AG08395 (cell line): ENCODE data around the gene SLC5A5.

Source experiments
- DNase-seq: peaks from one replicate; pipeline ENCODE4 v3.0.0; 2012; ENCODE audit warnings: mixed read lengths, low spot score

Gene SLC5A5

GRCh38 chr19:17871878-17872250, at the start of gene SLC5A5:
TSS of gene SLC5A5 (plus strand) at chr19:17871945. CDS start at chr19:17872320, 375 bp downstream.
- no peak for DNase-seq

DNA sequence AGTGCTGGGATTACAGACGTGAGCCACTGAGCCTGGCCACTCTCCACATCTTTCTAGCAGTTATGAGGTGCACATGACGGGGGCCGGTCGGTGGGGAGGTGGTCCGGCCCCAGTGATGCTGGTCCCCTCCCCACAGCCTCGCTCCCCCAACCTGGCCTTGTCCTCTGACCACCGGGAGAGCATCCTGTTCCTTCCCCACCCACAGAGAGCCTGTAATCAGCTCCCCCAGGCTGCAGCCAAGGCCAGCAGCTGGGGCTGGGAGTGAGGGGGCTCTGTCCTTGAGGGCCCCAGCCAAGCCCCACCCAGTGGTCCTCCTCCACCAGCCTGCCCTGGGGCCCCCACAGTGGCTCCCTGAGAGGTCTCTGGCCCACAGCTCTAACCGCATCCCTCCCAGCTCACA, 47.4 kb upstream of the SLC5A5 start:
- no peak for DNase-seq

GRCh38 chr19:17826508-17827056, 45.2 kb upstream of the SLC5A5 start:
- no peak for DNase-seq

DNA sequence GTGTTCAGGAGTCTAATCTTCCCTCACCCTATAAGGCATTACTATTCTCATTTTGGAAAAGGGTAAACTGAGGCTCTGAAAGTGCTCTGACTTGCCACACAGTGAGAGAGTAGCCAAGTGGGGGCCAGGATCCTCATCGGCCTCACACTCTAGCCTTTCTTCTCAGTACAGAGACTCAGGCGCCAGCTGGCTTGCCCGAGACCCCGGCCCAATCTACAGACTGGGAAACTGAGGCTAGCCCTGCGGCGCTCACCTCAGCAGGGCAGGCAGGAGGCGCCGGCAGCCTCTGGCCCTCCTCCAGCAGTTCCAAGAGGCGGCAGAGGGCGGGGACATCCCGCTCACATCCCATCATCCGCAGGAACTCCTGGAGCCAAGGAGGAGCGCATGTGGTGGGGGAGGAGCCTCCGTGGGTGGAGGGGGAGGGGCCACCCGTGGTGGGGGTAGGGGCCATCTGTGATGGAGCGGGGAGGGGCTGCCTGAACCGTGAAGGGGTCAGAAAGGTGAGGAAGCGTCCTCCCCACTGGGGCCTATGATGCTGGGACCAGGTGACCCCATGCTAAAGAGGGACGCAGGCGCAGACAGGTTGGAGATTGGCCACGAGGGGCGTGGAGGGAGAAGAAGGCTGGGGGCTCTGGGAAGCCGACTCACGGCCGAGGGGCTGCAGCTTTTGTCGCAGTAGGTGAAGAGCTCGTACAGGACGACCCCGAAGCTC, 41.7 kb upstream of the SLC5A5 start:
- peak; percentile 48 for DNase-seq

GRCh38 chr19:17830567-17831418, 41.0 kb upstream of the SLC5A5 start:
- DNase-seq = peak; percentile 70

DNA sequence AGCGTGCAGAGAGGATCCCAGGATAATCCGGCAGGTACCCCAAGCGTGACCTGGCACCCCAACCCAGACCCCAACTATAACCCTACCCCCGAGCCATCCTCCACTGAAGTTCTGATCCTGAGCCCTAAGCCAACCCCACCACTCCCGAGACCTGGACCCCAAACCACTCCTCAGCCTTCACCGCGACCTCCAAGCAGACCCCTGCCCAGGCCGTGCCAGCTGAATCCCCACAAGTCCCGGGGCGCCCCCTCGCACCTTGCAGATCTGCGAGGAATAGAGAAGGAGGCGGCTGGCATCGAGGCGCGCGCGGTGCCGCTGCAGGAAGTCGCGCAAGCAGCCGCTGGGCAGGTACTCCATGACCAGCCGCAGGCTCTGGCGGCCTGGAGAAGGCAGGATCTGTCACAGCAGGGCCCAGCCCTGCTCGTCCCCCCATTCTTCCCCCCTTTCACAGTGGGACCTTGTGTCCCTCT, 40.3 kb upstream of the SLC5A5 start:
- DNase-seq = no peak

GRCh38 chr19:17832443-17833208, 39.1 kb upstream of the SLC5A5 start:
- DNase-seq = no peak

DNA sequence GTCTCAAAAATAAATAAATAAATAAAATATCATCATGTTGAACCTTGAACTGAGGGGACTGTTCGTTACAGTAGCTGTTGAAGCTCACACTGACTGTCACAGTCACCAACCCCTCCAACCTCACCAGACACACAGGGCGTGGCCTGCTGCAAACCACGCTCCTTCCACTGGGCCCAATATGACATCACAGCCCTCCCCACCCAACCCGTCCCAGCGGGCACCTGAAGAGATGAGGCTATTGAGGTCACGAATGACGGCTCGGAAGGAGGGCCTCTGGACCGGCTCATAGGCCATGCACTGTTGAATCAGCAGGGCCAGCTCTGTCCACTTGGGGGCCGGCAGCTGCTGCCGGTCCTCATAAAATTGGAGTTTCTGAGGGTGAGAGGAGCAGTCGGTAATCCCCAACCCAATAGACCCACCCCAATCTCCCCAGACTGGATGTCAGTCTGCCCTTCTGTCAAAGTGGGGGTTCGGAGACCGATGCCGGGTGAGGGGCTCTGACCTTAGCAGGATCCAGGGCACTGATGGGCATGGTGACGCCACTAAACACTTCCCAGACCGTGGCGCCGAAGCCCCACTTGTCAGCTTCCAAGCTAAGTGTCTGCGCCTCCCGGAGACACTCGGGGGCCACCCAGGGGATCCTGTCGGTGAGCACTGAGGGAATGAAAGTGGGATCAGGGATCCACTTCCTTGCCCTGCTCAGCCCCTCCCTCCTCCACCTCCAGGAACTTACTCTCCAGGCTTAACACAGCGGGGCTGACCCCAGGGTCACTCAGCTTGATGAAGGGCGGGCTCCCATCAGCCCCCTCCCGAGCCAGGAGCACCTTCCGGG, 37.2 kb upstream of the SLC5A5 start:
- DNase-seq = no peak

DNA sequence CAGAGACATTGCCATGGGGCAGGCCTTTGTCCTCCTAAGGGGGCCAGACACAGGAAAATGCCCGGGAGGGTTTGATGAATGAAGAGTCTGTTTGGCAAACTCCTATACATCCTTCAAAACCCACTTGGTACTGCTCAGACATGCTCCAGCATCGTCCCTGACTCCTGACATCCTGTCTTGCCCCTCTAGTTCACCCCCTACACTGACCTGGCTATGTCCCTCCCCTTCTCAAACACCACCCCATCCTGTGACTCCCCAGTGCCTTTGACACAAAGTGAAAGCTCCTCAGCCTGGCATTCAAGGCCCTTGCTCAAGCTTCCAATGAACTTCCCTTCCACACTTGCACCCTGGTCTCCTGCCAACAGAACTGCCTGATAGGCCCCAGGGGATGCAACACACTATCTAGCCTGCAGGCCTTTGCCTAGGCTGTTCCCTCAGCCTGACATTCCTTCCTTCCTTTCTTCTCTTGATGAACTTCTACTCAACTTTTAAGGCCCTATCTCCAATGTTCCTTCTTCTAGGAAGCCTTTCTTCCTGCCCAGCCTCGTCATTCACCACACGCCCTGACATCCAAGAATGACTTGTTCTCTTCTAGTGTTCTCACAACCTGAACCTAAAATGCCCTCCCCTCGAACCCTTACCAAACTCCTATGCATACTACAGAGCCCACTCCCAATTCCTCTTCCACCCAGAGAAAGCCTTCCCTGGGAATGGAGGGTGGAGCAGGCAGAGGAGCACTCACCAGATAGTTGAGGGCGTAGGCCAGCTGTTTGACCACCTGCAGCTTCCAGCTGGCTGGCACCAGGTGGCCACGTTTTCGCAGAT, 36.4 kb upstream of the SLC5A5 start:
- DNase-seq = no peak

DNA sequence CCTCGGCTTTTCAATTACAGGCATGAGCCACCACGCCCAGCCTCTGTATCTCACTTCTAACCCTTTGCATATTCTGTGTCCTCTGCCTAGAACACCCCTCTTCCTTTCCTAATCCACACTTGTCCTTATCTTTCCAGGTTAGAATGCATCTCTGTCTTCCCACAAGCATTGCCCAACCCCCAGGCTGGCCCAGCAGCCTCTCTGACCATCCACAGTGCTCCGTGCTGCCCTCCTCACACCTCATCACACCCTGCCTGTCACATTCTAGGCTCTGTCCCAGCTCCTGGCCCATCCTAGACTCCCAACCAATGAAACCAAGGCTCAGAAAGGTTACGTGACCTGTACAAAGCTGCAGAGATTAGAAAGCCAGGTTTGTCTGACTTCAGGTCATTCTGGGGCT, 35.2 kb upstream of the SLC5A5 start:
- DNase-seq = no peak

- no peak for DNase-seq
These were observed 33.8 kb upstream of the SLC5A5 start for GRCh38 chr19:17837972-17838371.

DNA sequence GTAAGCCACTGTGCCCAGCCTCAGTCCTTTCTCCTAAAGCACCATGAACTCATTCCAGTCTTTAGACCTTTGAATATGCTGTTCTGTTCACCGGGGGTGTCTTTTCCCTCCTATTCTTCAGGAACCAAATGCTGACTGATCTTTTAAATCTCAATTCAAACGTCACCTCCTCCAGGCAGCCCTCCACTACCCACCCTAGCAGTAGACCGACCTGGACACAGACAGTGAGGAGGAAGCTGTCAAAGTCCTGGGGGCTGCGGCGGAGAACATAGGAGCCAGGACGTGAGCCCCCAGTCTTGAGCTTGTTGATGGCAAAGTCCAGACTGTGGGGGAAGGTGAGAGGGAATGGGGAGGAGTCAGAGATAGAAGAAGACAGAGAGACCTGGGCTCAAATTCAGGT, 31.7 kb upstream of the SLC5A5 start:
- DNase-seq = no peak

DNA sequence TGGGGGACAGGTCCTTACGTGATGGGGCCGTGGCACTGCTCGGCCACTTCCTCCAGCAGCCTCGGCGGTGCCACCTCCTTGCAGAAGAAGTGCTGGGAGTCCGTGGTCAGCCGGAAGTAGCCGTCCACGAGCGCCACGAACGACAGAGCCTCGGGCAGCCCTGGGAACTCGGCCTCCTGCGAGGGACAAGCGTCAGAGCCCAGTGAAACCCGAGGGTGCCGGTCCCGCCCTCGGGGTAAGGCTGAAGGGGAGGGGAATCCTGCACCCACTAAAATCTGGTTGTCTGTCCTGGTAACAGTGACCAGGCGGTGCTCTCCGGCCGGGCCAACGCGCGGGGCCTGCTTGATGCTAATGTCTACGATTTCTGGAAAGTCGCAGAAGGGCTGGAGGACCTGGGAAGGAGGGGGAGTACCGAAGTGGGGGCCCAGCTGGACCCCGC, 30.4 kb upstream of the SLC5A5 start:
- DNase-seq = no peak

DNA sequence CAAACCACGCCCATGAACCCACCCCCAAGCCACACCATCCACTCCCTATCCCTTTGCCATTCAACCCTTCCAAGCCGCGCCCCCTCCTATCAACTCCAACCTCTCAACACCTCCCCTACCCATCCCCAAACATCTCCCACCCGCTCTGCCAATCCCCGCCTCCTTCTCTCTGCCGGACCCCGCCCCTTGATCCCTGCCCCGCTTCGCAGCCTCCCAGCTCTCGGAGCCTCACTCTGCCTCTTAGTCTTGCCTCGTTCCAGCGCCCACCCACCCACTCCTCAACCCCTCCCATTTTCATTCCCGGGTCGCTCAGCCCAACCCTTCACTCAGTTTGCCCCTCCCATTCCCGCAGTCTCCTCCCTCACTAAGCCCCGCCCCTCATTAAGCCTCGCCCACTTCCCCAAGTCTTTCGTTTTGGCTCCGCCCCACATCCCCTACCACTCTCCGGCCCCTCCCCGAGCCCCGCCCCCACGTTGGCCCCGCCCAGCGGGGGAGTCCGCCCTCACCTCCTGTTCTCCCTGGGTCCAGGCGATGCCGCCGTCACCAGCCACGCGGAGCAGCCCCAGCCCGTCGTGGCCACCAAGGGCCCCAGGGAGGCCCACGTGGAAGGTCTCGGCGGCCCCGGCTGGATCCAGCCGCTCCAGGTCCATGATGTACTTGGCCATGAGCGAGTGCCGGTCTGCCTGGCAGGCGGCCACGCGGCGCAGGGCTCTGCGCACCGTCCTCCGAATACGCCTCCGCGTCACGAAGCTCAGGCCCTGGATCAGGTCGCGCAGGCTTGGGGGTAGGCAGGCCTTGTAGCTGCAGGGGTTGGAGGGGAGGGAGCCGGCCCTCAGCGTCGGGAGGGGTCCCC, 29.7 kb upstream of the SLC5A5 start:
- DNase-seq = peak; percentile 95

DNA sequence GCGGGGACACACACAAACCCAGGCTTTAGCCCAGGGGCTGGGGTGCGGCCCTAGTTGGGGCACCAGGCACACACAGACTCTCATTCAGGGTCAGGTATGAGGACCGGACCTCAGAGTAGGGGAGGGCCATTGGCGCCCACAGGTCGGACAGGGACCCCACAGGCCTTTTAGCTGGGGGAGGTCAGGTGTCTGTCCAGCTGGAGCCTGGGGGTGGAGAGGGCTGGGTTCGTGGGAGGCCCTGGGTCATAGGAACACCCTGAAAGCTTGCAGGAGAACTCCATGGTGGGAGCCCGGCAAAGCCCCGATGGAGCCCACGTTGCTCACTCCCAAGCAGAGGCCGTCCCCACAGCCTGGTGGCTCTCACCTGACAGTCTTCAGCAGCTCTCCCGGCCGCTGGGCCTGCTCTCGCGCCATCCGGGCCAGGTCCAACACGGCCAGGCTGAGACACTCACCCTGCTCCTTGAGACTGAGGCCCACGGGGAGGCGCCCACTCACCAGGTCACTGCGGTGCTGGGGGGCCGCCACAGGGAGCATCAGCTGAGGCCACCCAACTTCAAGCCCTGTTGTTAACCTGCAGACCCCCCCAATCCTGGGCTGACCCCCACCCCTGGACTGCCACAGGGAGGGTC, 29.0 kb upstream of the SLC5A5 start:
- no peak for DNase-seq

GRCh38 chr19:17843292-17843827, 28.4 kb upstream of the SLC5A5 start:
- no peak for DNase-seq

DNA sequence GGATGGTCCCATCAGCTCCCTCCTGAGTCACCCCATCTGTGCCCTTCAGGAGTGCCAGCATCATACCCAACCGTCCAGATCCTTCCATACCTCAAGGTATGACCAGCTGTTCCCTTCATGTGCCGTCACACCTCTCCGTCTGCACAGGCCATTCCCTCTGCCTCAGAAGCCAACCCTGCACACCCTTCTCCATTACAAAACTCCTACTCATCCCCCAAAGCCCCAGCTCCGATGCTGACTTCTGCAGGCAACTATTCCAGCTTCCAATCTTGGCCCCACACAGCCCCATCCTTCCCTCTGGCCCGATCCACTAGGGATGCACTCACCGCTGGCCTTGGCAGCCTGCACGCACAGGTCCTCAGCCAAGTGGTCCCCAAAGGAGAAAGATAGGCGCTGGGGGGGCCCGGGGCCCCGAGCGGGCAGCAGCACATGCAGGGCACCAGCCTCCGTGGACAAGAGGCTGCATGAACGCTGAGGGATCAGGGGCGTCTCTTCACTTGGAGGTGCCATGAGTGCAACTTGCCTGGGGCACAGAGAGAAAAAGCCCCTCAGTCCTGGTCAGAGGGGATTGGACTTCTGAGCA, 27.7 kb upstream of the SLC5A5 start:
- DNase-seq = no peak

DNA sequence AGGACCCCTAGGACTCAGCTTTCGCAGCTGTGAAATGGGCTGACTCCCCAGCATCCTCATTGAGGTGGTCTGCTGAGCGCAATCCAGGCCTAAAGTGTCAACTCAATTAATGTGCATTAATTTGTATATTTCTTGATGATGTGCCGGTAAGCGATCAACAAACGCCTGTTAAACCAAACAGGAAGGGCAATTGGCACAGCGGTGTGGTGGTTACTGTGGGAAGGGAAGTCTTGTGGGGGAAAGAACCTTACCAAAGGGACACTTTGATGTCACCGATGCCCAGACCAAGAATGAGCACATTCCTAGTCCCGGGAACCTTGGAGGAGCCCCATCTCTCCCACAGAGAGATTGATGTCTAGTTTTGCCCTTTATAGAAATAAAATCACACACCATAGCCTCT, 25.6 kb upstream of the SLC5A5 start:
- DNase-seq = no peak
